Calu3 (cell line): ENCODE data around the gene TMEM9B. TPM values are rescaled to one million over a fixed set of nuclear protein-coding genes. Genes with fewer than 3 reads are reported as not detected.

Source experiments
- BruUV-seq: library from RNA; stranded (reverse); fragments of 400-500 nt; replicated peaks from 2 replicates; lab custom pipeline; 2021; lab: Mats Ljungman, UMichigan
- CTCF ChIA-PET: fragments of 300-600 bp; sonication (Branson Sonifier 250); formaldehyde crosslinking; loops from one replicate; lab custom pipeline; 2022; ENCODE audit warnings: antibody characterized with exemption; lab: Charles Lee
- DNase-seq: peaks from one replicate; pipeline ENCODE4 v3.0.0; 2022
- H3K27ac Mint-ChIP-seq: one replicate; pipeline ENCODE4 v1.8.0; 2022; ENCODE audit warnings: mixed read lengths; ENCODE audit not compliant: unreplicated experiment
- H3K27me3 Mint-ChIP-seq: one replicate; pipeline ENCODE4 v1.8.0; 2022; ENCODE audit warnings: mixed read lengths; ENCODE audit not compliant: unreplicated experiment
- H3K36me3 Mint-ChIP-seq: one replicate; pipeline ENCODE4 v1.8.0; 2022; ENCODE audit warnings: mild to moderate bottlenecking, moderate library complexity, mixed read lengths; ENCODE audit not compliant: insufficient read depth, unreplicated experiment
- H3K4me1 Mint-ChIP-seq: one replicate; pipeline ENCODE4 v1.8.0; 2022; ENCODE audit warnings: mild to moderate bottlenecking, low read depth, mixed read lengths; ENCODE audit not compliant: unreplicated experiment
- H3K4me3 Mint-ChIP-seq: one replicate; pipeline ENCODE4 v1.8.0; 2022; ENCODE audit warnings: mild to moderate bottlenecking, low read depth, moderate library complexity, mixed read lengths; ENCODE audit not compliant: unreplicated experiment
- H3K9me3 Mint-ChIP-seq: one replicate; pipeline ENCODE4 v1.8.0; 2022; ENCODE audit warnings: low read depth, mixed read lengths; ENCODE audit not compliant: unreplicated experiment
- intact Hi-C: fragments of 100-400 bp; cut with micrococcal nuclease; formaldehyde crosslinking; loops from one replicate; pipeline ENCODE4 v1.10.0; 2022; ENCODE audit not compliant: unreplicated experiment
- total RNA-seq: library from RNA; stranded (reverse); gene quantifications from 2 replicates; pipeline ENCODE4 v1.2.3, GENCODE V29; 2022
- TF ChIP-seq, protein P1 (sequence below): fragments of 200-600 bp; IDR thresholded peaks from one replicate; pipeline ENCODE4 v1.8.0; 2022; ENCODE audit warnings: antibody characterized with exemption; ENCODE audit not compliant: unreplicated experiment

Gene TMEM9B
- total RNA-seq, 1 experiment from 2014 or later, result 31.5 TPM

DNA sequence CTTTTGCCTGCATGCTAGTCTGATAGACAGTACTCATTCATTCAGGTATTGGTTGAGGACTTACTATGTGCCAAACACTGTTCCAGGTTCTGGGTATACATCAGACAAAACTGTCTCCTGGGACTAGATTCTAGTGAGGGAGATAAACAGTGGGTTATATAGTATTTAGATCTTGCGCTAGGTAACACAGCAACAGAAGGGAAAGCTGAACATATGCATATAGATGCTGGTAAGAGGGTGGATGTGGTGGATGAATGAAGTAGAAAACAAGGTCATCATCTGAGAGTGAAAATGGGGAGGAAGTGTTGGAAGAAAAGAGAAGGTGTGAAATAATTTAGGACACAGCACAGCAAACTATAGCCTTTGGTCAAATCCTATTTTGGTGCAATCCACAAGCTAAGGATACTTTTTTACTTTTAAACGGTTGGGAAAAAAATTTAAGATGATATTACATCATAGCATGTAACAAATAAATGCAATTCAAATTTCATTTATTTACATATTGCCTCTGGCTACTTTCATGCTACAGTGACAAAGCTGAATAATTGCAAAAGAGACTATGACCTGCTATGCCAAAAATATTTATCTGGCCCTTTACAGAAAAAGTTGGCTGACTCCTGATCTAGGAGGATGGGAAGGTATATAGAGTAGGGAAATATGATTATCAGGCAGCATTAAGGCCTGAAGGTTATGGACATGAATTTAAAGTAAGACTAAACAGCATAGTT is 7.1 kb upstream of the TMEM9B start:
- no peaks in the 10 kb centered on the region for H3K9me3 Mint-ChIP-seq
- no peak overlapping the region for H3K27ac Mint-ChIP-seq
- no peak overlapping the region for H3K4me3 Mint-ChIP-seq
- H3K36me3 Mint-ChIP-seq, result no peaks in the 10 kb centered on the region
- no peak for DNase-seq
- no peaks in the 10 kb centered on the region for H3K4me1 Mint-ChIP-seq
- CTCF ChIA-PET, result no interaction called here
- H3K27me3 Mint-ChIP-seq, result no peaks in the 10 kb centered on the region
- TF ChIP-seq, protein P1, sequence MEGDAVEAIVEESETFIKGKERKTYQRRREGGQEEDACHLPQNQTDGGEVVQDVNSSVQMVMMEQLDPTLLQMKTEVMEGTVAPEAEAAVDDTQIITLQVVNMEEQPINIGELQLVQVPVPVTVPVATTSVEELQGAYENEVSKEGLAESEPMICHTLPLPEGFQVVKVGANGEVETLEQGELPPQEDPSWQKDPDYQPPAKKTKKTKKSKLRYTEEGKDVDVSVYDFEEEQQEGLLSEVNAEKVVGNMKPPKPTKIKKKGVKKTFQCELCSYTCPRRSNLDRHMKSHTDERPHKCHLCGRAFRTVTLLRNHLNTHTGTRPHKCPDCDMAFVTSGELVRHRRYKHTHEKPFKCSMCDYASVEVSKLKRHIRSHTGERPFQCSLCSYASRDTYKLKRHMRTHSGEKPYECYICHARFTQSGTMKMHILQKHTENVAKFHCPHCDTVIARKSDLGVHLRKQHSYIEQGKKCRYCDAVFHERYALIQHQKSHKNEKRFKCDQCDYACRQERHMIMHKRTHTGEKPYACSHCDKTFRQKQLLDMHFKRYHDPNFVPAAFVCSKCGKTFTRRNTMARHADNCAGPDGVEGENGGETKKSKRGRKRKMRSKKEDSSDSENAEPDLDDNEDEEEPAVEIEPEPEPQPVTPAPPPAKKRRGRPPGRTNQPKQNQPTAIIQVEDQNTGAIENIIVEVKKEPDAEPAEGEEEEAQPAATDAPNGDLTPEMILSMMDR, result no peak
- BruUV-seq, result no TSS peak
- intact Hi-C loops, result no loop called here

DNA sequence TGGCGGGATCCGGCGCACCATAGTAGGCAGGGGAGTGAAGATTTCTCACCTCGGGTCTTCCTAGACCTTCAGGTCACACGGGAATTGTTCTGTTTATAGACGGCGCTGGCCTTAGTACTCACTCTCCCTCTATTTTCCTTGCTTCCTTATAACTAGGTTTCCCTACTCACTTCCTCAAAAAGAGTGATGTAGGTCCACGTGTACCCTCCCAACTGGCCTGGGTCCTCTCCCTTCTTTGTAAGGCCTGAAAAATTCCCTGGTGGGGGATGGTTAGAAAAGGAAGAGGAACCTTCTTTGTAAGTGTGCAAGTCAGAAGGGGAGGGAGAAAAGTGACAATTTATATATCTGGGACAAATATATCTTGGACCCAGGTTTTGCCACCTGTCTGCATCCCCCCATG is 2.9 kb upstream of the TMEM9B start:
- no peak overlapping the region for H3K27ac Mint-ChIP-seq
- TF ChIP-seq, protein P1, result no peak
- no peaks in the 10 kb centered on the region for H3K27me3 Mint-ChIP-seq
- DNase-seq, result no peak
- peaks cover 21% of the 10 kb centered on the region for H3K36me3 Mint-ChIP-seq
- peaks cover 15% of the 10 kb centered on the region for H3K4me1 Mint-ChIP-seq
- intact Hi-C loops, result no loop called here
- BruUV-seq, result no TSS peak
- no peak overlapping the region for H3K4me3 Mint-ChIP-seq
- CTCF ChIA-PET, result no interaction called here
- H3K9me3 Mint-ChIP-seq, result no peaks in the 10 kb centered on the region

GRCh38 chr11:8963569-8964323 is 496 bp downstream of the TMEM9B start:
- CTCF ChIA-PET, result interaction anchor here (0.5 to 1.8 kb wide), 3 partner anchors 49 to 174 kb away, joined by 3 to 11 read pairs (median 3); no protein-coding TSS in a partner anchor
- H3K4me1 Mint-ChIP-seq, result peaks cover 22% of the 10 kb centered on the region
- H3K36me3 Mint-ChIP-seq, result peaks cover 21% of the 10 kb centered on the region
- no TSS peak for BruUV-seq
- H3K4me3 Mint-ChIP-seq, result peak overlapping the region; percentile 83
- TF ChIP-seq, protein P1, result no peak
- DNase-seq, result peak; percentile 87
- peak overlapping the region; percentile 87 for H3K27ac Mint-ChIP-seq
- no peaks in the 10 kb centered on the region for H3K9me3 Mint-ChIP-seq
- intact Hi-C loops, result loop anchor here (1.0 kb wide), 1 partner anchor 281 kb away; the partner anchor contains the start of genes RPL27A and TRIM66
- H3K27me3 Mint-ChIP-seq, result no peaks in the 10 kb centered on the region

DNA sequence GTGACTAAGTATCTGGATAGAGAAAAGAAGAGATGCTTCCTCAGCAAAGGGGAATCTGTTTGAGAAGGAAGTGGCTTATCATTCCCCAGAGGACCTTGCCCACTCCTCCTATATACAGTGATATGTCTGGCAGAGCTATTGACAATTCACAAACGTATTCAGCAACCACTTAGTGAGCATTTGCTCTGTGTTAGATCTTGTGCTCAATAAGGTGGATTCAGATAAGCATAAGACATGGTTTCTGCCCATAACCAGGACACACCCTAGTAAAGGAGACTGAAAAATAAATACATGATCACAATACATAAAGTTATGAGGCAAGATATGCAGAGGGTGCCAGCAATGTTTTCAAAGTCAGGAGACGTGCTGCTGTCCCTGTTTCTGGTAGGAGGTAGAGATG is 1.4 kb downstream of the TMEM9B start:
- H3K27ac Mint-ChIP-seq, result peak overlapping the region; percentile 87
- peak overlapping the region; percentile 83 for H3K4me3 Mint-ChIP-seq
- TF ChIP-seq, protein P1, result no peak
- H3K27me3 Mint-ChIP-seq, result no peaks in the 10 kb centered on the region
- CTCF ChIA-PET, result no interaction called here
- no peak for DNase-seq
- no TSS peak for BruUV-seq
- H3K4me1 Mint-ChIP-seq, result peaks cover 22% of the 10 kb centered on the region
- no peaks in the 10 kb centered on the region for H3K9me3 Mint-ChIP-seq
- intact Hi-C loops, result no loop called here
- peaks cover 21% of the 10 kb centered on the region for H3K36me3 Mint-ChIP-seq
